SK-N-SH (cell line): ENCODE data around the gene PEX3. TPM values are rescaled to one million over a fixed set of nuclear protein-coding genes. Genes with fewer than 3 reads are reported as not detected.

Source experiments
- CTCF ChIA-PET: fragments of 300-600, 350-600 bp; formaldehyde crosslinking; extraction: SDS; loops from one replicate; lab custom pipeline; 2021; lab: Yijun Ruan, JAX
- POLR2A ChIA-PET: fragments of 350-600 bp; sonication (Branson Sonifier 250); formaldehyde crosslinking; extraction: SDS; loops from one replicate; lab custom pipeline; 2020; ENCODE audit warnings: antibody characterized with exemption, inconsistent platforms; lab: Yijun Ruan, JAX
- DNase-seq: peaks from one replicate; pipeline ENCODE4 v3.0.0; 2012
- H2AFZ ChIP-seq: fragments of 200-600 bp; sonication (generic); 2 replicates; pipeline ENCODE4 v1.8.1; 2016; ENCODE audit warnings: antibody characterized with exemption, mild to moderate bottlenecking, low read depth
- H3F3A ChIP-seq: fragments of 200-600 bp; sonication (generic); replicated peaks from 2 replicates; pipeline ENCODE3; 2016; ENCODE audit warnings: antibody characterized with exemption, mild to moderate bottlenecking; ENCODE audit not compliant: insufficient read depth
- H3K27ac ChIP-seq, 2 experiments: fragments of 200-500 bp in 1 of 2; fragments of 200-600 bp in 1 of 2; sonication (Bioruptor generic) in 1 of 2; sonication (generic), shearing (Covaris generic) in 1 of 2; 2 replicates each; pipeline versions ENCODE4 v1.5.1 to v1.6.1; 2014 to 2016; ENCODE audit warnings: low read depth in 2 of 2, inconsistent platforms in 1 of 2, low read length in 1 of 2, mild to moderate bottlenecking in 1 of 2, mixed read lengths in 1 of 2
- H3K27me3 ChIP-seq: fragments of 200-600 bp; sonication (generic), shearing (Covaris generic); 2 replicates; pipeline ENCODE4 v1.6.1; 2016; ENCODE audit warnings: mixed run types; ENCODE audit not compliant: insufficient read depth
- H3K36me3 ChIP-seq, 2 experiments: fragments of 200-500 bp in 1 of 2; fragments of 200-600 bp in 1 of 2; sonication (Bioruptor generic) in 1 of 2; sonication (generic) in 1 of 2; replicated peaks in 1 of 2; 2 replicates each; pipeline versions ENCODE3 to v1.5.1; 2014 to 2016; ENCODE audit warnings: low read length in 1 of 2, mild to moderate bottlenecking in 1 of 2; ENCODE audit not compliant: insufficient read depth in 2 of 2, control insufficient read depth in 1 of 2
- H3K4me1 ChIP-seq, 2 experiments: fragments of 200-500 bp in 1 of 2; fragments of 200-600 bp in 1 of 2; sonication (Bioruptor generic) in 1 of 2; sonication (generic), shearing (Covaris generic) in 1 of 2; 2 replicates each; pipeline versions ENCODE4 v1.5.1 to v1.6.1; 2014 to 2016; ENCODE audit warnings: low read depth in 1 of 2, low read length in 1 of 2, mixed run types in 1 of 2; ENCODE audit not compliant: insufficient read depth in 2 of 2, control insufficient read depth in 1 of 2
- H3K4me2 ChIP-seq: fragments of 200-600 bp; sonication (generic), shearing (Covaris generic); 2 replicates; pipeline ENCODE4 v1.6.1; 2017; ENCODE audit warnings: mixed run types
- H3K4me3 ChIP-seq, 2 experiments: fragments of 200-500 bp in 1 of 2; fragments of 200-600 bp in 1 of 2; sonication (Bioruptor generic) in 1 of 2; sonication (generic), shearing (Covaris generic) in 1 of 2; 2 replicates each; pipeline versions ENCODE4 v1.5.1 to v1.8.1; 2014 to 2016; ENCODE audit warnings: low read depth in 2 of 2, inconsistent platforms in 1 of 2, low read length in 1 of 2, mild to moderate bottlenecking in 1 of 2, mixed read lengths in 1 of 2, moderate library complexity in 1 of 2
- H3K79me2 ChIP-seq: fragments of 200-600 bp; sonication (generic); 2 replicates; pipeline ENCODE4 v1.8.1; 2017; ENCODE audit warnings: mild to moderate bottlenecking; ENCODE audit not compliant: insufficient read depth
- H3K9ac ChIP-seq: fragments of 200-600 bp; sonication (generic); 2 replicates; pipeline ENCODE4 v1.6.1; 2017; ENCODE audit warnings: mixed run types
- H3K9me2 ChIP-seq: fragments of 200-600 bp; sonication (generic); 2 replicates; pipeline ENCODE4 v1.6.1; 2017; ENCODE audit warnings: mixed run types
- H3K9me3 ChIP-seq: fragments of 200-600 bp; sonication (generic); 2 replicates; pipeline ENCODE4 v1.6.1; 2017; ENCODE audit warnings: mixed run types, mild to moderate bottlenecking, moderate library complexity
- H4K20me1 ChIP-seq: fragments of 200-600 bp; sonication (generic); 2 replicates; pipeline ENCODE4 v1.6.1; 2017; ENCODE audit warnings: mild to moderate bottlenecking, mixed run types; ENCODE audit not compliant: insufficient read depth
- CHD2 ChIP-seq: fragments of 150-350 bp; IDR thresholded peaks from 2 replicates; pipeline ENCODE4 v1.6.1; 2018; ENCODE audit warnings: low read length; ENCODE audit not compliant: partially characterized antibody
- ELF1 ChIP-seq: IDR thresholded peaks from 2 replicates; pipeline ENCODE4 v1.4.0; 2012
- EZH2phosphoT487 ChIP-seq: fragments of 200-600 bp; sonication (generic); IDR thresholded peaks from 2 replicates; pipeline ENCODE4 v1.6.1; 2017; ENCODE audit warnings: low read depth, mixed run types, mild to moderate bottlenecking, antibody characterized with exemption, moderate library complexity, borderline replicate concordance
- FOXJ3 ChIP-seq: sonication (generic); formaldehyde crosslinking; IDR thresholded peaks from 2 replicates; pipeline ENCODE4 v1.5.1; 2020; ENCODE audit warnings: mild to moderate bottlenecking, missing genetic modification reagents
- FOXM1 ChIP-seq: IDR thresholded peaks from 2 replicates; pipeline ENCODE4 v1.4.0; 2012; ENCODE audit warnings: low read depth, mild to moderate bottlenecking
- MEF2A ChIP-seq: IDR thresholded peaks from 2 replicates; pipeline ENCODE4 v1.4.0; 2012; ENCODE audit warnings: low read depth, borderline replicate concordance
- POLR2AphosphoS5 ChIP-seq: IDR thresholded peaks from 2 replicates; pipeline ENCODE4 v1.6.1; 2012; ENCODE audit warnings: low read depth, low read length
- RFX5 ChIP-seq: IDR thresholded peaks from 2 replicates; pipeline ENCODE4 v1.6.1; 2012; ENCODE audit warnings: mild to moderate bottlenecking, improper control_type of control experiment, low read length
- SIN3A ChIP-seq: IDR thresholded peaks from 2 replicates; pipeline ENCODE4 v1.6.1; 2012; ENCODE audit warnings: low read depth, mild to moderate bottlenecking, low read length, moderate library complexity, borderline replicate concordance
- SMC3 ChIP-seq: IDR thresholded peaks from 2 replicates; pipeline ENCODE4 v1.6.1; 2012; ENCODE audit warnings: low read depth, low read length, improper control_type of control experiment
- TCF12 ChIP-seq: IDR thresholded peaks from 2 replicates; pipeline ENCODE4 v1.4.0; 2012
- YY1 ChIP-seq: IDR thresholded peaks from 2 replicates; pipeline ENCODE4 v1.4.0; 2012; ENCODE audit warnings: low read depth, mild to moderate bottlenecking
- WGBS: methylation state at CpG from one replicate; pipeline ENCODE4 v1.1.6; 2017; ENCODE audit warnings: low lambda C conversion rate; 5-methylcytosine and 5-hydroxymethylcytosine counted together
- polyA plus RNA-seq, 3 experiments: library from polyadenylated mRNA; depleted of rRNA; stranded (reverse); fragments of >200 nt; gene quantifications; 2 replicates each; pipeline ENCODE4 v1.2.3, GENCODE V29; 2012
- TF ChIP-seq, protein P1 (sequence below): IDR thresholded peaks from 2 replicates; pipeline ENCODE4 v1.4.0; 2012; ENCODE audit warnings: low read depth, borderline replicate concordance
- TF ChIP-seq, protein P2 (sequence below): IDR thresholded peaks from 2 replicates; pipeline ENCODE4 v1.4.0; 2012; ENCODE audit warnings: low read depth, borderline replicate concordance
- TF ChIP-seq, protein P3 (sequence below): IDR thresholded peaks from 2 replicates; pipeline ENCODE4; 2012
- TF ChIP-seq, protein P4 (sequence below): IDR thresholded peaks from 2 replicates; pipeline ENCODE4 v1.4.0; 2012; ENCODE audit warnings: low read depth

PEX3 gene
- polyA plus RNA-seq, 1 of the 3 experiments (the other 2 are of a cell fraction): 14.1 TPM

DNA sequence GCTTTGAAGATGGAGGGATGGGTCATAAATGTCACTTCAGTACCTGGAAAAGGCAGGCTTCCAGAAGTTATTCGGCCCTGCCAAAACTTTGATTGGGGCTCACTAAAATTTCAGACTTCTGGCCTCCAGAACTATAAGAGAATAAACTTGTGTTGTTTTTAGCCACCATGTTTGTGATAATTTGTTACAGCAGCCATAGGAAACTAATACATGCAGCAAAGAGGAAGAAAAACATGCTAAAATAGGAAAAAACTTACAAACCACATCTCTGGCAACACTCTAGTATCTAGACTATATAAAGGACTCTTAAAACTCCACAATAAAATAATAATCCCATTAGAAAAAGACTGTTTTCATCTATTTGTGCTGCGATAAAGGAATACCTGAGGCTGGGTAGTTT, 9.6 kb upstream of the PEX3 start:
- POLR2A ChIA-PET: interaction anchor here (0.6 kb wide), 1 partner anchor 948 kb away, joined by 3 read pairs; no protein-coding TSS in a partner anchor
- H3K4me1 ChIP-seq: no peaks in the 10 kb centered on the region
- no peak overlapping the region for H3K4me3 ChIP-seq
- 94% methylated on average over 2 of the region's 2 CpGs for WGBS
- H3F3A ChIP-seq: no peaks in the 10 kb centered on the region
- no peak overlapping the region for H2AFZ ChIP-seq
- CTCF ChIA-PET: interaction anchor here (2.0 kb wide), 1 partner anchor 13 kb away, joined by 7 read pairs; no protein-coding TSS in a partner anchor
- H3K27ac ChIP-seq: no peak overlapping the region
- no peaks in the 10 kb centered on the region for H3K27me3 ChIP-seq
- H3K9me2 ChIP-seq: no peaks in the 10 kb centered on the region
- no peaks in the 10 kb centered on the region for H3K9me3 ChIP-seq
- no peak overlapping the region for H3K9ac ChIP-seq
- no peak for DNase-seq
- H3K79me2 ChIP-seq: no peaks in the 10 kb centered on the region
- peaks cover 10 to 28% of the 10 kb centered on the region in 2 experiments for H3K36me3 ChIP-seq
- H3K4me2 ChIP-seq: no peak overlapping the region
- TF ChIP-seq RFX5 (no peak), YY1 (no peak)
- H4K20me1 ChIP-seq: no peaks in the 10 kb centered on the region

DNA sequence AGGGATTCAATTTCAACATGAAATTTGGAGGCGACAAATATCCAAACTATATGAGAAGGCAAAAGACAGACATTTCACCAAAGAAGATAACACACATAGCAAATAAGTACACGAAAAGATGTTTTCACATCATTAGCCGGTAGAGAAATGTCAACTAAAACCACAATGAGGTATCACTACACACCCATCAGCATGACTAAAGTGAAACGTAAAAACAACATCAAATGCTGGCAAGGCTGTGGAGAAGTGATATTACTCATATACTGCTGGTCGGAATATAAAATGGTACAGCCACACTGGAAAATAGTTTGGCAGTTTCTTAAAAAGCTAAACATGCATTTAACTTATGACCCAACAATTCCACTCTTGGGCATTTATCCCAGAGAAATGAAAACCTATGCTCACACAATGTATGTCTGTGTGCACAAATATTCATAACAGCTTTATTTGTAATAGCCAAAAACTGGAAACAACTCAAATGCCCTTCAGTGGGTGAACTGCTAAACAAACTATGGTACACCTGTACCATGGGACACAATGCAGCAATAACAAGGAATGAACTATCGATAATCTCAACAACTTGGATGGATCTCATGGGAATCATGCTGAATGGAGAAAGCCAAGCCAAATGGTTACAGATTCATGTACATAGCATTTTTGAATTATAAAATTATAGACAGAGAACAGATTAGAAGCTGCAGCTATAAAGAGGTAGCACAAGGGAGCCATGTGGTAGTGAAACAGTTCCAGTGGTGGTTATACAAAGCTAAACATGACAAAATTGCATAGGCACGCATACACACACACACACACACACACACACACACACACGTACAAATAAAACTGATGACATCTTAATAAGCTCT, 8.7 kb upstream of the PEX3 start:
- DNase-seq: no peak
- no peak overlapping the region for H3K4me3 ChIP-seq
- TF ChIP-seq MEF2A: no peak
- no peak for TF ChIP-seq POLR2AphosphoS5
- TF ChIP-seq ELF1: no peak
- TF ChIP-seq, protein P1, sequence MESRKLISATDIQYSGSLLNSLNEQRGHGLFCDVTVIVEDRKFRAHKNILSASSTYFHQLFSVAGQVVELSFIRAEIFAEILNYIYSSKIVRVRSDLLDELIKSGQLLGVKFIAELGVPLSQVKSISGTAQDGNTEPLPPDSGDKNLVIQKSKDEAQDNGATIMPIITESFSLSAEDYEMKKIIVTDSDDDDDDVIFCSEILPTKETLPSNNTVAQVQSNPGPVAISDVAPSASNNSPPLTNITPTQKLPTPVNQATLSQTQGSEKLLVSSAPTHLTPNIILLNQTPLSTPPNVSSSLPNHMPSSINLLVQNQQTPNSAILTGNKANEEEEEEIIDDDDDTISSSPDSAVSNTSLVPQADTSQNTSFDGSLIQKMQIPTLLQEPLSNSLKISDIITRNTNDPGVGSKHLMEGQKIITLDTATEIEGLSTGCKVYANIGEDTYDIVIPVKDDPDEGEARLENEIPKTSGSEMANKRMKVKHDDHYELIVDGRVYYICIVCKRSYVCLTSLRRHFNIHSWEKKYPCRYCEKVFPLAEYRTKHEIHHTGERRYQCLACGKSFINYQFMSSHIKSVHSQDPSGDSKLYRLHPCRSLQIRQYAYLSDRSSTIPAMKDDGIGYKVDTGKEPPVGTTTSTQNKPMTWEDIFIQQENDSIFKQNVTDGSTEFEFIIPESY: no peak
- TF ChIP-seq CHD2: no peak
- TF ChIP-seq, protein P2, sequence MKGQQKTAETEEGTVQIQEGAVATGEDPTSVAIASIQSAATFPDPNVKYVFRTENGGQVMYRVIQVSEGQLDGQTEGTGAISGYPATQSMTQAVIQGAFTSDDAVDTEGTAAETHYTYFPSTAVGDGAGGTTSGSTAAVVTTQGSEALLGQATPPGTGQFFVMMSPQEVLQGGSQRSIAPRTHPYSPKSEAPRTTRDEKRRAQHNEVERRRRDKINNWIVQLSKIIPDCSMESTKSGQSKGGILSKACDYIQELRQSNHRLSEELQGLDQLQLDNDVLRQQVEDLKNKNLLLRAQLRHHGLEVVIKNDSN: no peak
- TF ChIP-seq, protein P3, sequence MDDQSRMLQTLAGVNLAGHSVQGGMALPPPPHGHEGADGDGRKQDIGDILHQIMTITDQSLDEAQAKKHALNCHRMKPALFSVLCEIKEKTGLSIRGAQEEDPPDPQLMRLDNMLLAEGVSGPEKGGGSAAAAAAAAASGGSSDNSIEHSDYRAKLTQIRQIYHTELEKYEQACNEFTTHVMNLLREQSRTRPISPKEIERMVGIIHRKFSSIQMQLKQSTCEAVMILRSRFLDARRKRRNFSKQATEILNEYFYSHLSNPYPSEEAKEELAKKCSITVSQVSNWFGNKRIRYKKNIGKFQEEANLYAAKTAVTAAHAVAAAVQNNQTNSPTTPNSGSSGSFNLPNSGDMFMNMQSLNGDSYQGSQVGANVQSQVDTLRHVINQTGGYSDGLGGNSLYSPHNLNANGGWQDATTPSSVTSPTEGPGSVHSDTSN: no peak
- no peak for TF ChIP-seq SMC3
- no peak for TF ChIP-seq FOXJ3 (CRISPR knock-in tag)
- no peak for TF ChIP-seq TCF12
- no peak for TF ChIP-seq YY1
- no peak for TF ChIP-seq FOXM1
- no peak for TF ChIP-seq SIN3A
- TF ChIP-seq, protein P4, sequence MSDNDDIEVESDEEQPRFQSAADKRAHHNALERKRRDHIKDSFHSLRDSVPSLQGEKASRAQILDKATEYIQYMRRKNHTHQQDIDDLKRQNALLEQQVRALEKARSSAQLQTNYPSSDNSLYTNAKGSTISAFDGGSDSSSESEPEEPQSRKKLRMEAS: no peak
- TF ChIP-seq EZH2phosphoT487: no peak
- POLR2A ChIA-PET: no interaction called here
- H3K9ac ChIP-seq: no peak overlapping the region
- H3K36me3 ChIP-seq: peaks cover 10 to 23% of the 10 kb centered on the region in 2 experiments
- H3K27ac ChIP-seq: no peak overlapping the region
- no peaks in the 10 kb centered on the region for H3K79me2 ChIP-seq
- no peaks in the 10 kb centered on the region for H4K20me1 ChIP-seq
- H2AFZ ChIP-seq: no peak overlapping the region
- H3K9me2 ChIP-seq: no peaks in the 10 kb centered on the region
- no peaks in the 10 kb centered on the region for H3K27me3 ChIP-seq
- no peaks in the 10 kb centered on the region for H3K9me3 ChIP-seq
- no peaks in the 10 kb centered on the region for H3F3A ChIP-seq
- H3K4me2 ChIP-seq: no peak overlapping the region
- 91% methylated on average over 8 of the region's 8 CpGs for WGBS
- no peaks in the 10 kb centered on the region for H3K4me1 ChIP-seq
- CTCF ChIA-PET: interaction anchor here (1.3 to 2.0 kb wide), 3 partner anchors 14 to 967 kb away, joined by 3 to 7 read pairs (median 4); no protein-coding TSS in a partner anchor
